Activated naive CD4-positive, alpha-beta T cell treated with anti-CD3 and anti-CD28 coated beads, Interleukin-2, amount 50 U/mL, for 24 hours (primary cell): Measurements from ENCODE around the gene ODAM.
"Not testable (repeated sequence)": the region's sequence is repeated elsewhere in the genome, so short reads cannot be mapped to it uniquely, and the experiment has no call there.

ENCODE experiments used
- H3K27ac Mint-ChIP-seq: one replicate; pipeline ENCODE4 v1.8.0; 2021; ENCODE audit warnings: mild to moderate bottlenecking, mixed read lengths
- H3K27me3 Mint-ChIP-seq: one replicate; pipeline ENCODE4 v1.8.0; 2021; ENCODE audit warnings: mixed read lengths
- H3K36me3 Mint-ChIP-seq: one replicate; pipeline ENCODE4 v1.8.0; 2021; ENCODE audit warnings: mixed read lengths
- H3K4me1 Mint-ChIP-seq: one replicate; pipeline ENCODE4 v1.8.0; 2021; ENCODE audit warnings: mixed read lengths
- H3K4me3 Mint-ChIP-seq: one replicate; pipeline ENCODE4 v1.8.0; 2021; ENCODE audit warnings: mild to moderate bottlenecking, mixed read lengths
- H3K9me3 Mint-ChIP-seq: one replicate; pipeline ENCODE4 v1.8.0; 2021; ENCODE audit warnings: mixed read lengths

ODAM gene

DNA sequence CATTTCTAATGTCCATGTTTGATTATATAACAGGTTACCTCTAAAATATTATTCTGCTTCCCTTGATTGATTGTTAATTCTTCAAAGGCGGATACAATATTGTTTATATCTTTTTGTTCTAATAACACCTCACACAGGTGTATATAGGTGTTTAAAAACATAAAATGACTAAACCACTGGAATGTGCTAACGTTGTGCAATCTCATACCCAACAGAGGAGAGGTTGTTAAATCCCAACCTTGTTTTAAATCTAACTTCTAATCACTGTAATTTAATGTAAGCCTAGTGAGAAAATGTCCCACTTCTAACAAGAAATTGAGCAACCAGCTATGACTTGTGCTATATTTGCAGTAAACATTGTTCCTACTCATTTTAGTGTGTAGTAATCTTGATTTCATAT lies 1.3 kb downstream of the ODAM start:
- H3K4me1 Mint-ChIP-seq, result no peaks in the 10 kb centered on the region
- H3K27ac Mint-ChIP-seq, result no peak overlapping the region
- H3K27me3 Mint-ChIP-seq, result no peaks in the 10 kb centered on the region
- H3K36me3 Mint-ChIP-seq, result no peaks in the 10 kb centered on the region
- no peak overlapping the region for H3K4me3 Mint-ChIP-seq
- no peaks in the 10 kb centered on the region for H3K9me3 Mint-ChIP-seq

- no peak overlapping the region for H3K4me3 Mint-ChIP-seq
- no peaks in the 10 kb centered on the region for H3K9me3 Mint-ChIP-seq
- H3K36me3 Mint-ChIP-seq, result no peaks in the 10 kb centered on the region
- H3K27me3 Mint-ChIP-seq, result no peaks in the 10 kb centered on the region
- H3K4me1 Mint-ChIP-seq, result no peaks in the 10 kb centered on the region
- H3K27ac Mint-ChIP-seq, result no peak overlapping the region
These were observed 2.3 kb downstream of the ODAM start for GRCh38 chr4:70197842-70198241.

DNA sequence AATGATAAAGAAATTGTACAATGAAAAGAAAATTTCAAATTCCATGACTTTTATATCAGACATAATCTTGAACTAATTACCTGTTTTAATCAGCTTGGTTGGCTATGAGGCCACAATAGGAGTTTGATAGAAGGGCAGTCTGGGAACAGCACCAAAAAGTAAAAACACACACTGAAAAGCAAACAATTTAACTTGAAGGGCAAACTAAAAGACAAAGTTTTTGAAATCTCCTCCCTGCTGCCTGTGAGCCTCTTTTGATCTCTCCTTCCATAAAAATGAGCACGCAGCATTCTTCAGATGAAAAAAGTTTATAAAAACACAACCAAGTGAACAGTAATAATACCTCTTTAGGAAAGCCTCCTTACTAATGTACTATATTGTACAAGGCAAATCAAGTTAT lies 8.1 kb downstream of the ODAM start:
- H3K27ac Mint-ChIP-seq, result no peak overlapping the region
- no peaks in the 10 kb centered on the region for H3K4me1 Mint-ChIP-seq
- H3K4me3 Mint-ChIP-seq, result no peak overlapping the region
- no peaks in the 10 kb centered on the region for H3K9me3 Mint-ChIP-seq
- no peaks in the 10 kb centered on the region for H3K36me3 Mint-ChIP-seq
- no peaks in the 10 kb centered on the region for H3K27me3 Mint-ChIP-seq

DNA sequence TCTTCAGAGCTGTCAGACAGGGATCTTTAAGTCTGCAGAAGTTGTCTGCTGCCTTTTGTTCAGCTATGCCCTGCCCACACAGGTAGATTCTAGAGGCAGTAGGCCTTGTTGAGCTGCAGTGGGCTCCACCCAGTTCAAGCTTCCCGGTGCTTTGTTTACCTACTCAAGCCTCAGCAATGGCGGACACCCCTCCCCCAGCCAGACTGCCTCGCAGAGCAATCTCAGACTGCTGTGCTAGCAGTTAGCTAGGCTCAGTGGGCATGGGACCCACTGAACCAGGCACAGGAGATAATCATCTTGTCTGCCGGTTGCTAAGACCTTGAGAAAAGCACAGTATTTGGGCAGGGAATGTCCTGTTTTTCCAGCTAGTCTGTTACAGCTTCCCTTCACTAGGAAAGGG lies 17.2 kb downstream of the ODAM start:
- not testable (repeated sequence) for H3K9me3 Mint-ChIP-seq, H3K4me1 Mint-ChIP-seq, H3K4me3 Mint-ChIP-seq, H3K36me3 Mint-ChIP-seq, H3K27me3 Mint-ChIP-seq, H3K27ac Mint-ChIP-seq

DNA sequence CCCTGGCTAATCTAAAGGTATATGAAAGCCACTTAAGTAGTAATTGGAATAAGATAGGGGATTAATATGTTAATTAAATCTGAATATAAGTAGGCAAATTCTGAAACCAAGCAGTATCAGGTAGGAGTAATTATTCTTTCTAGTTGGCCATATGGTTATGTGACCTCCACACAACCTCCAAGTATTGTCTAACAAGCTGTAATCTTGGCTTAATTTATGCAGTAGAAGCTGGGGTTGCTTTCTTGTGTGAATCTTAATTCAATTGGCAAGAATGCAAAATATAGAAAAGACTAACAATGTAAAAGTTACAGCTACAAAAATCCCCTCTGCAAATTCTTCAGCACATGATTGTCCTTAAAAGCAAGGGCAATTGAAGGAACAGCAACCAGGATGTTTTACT lies 20.6 kb downstream of the ODAM start:
- not testable (repeated sequence) for H3K9me3 Mint-ChIP-seq, H3K36me3 Mint-ChIP-seq, H3K4me1 Mint-ChIP-seq, H3K4me3 Mint-ChIP-seq, H3K27me3 Mint-ChIP-seq, H3K27ac Mint-ChIP-seq

- not testable (repeated sequence) for H3K27ac Mint-ChIP-seq, H3K27me3 Mint-ChIP-seq, H3K36me3 Mint-ChIP-seq, H3K4me1 Mint-ChIP-seq, H3K9me3 Mint-ChIP-seq, H3K4me3 Mint-ChIP-seq
These were observed 21.0 kb downstream of the ODAM start for GRCh38 chr4:70216550-70216949.

DNA sequence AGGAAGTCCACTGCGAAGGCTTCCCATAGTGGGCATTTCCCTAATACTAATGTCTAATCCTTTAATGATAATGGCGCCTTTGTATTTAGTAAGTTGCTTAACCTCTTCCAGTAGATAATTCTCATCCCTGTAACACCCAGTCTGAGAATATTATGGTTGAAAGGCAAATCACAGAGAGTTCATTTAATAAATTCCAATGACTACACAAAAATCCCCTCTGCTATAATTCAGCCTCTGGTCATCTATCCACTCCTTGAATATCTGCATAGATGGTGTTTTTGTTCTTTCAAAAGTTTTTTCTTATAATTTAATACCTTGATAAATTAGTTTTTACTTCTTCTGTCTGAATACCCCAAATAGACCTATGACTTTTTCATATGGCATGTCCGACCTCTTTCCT lies 25.9 kb downstream of the ODAM start:
- not testable (repeated sequence) for H3K27me3 Mint-ChIP-seq, H3K9me3 Mint-ChIP-seq, H3K27ac Mint-ChIP-seq, H3K4me3 Mint-ChIP-seq, H3K4me1 Mint-ChIP-seq, H3K36me3 Mint-ChIP-seq

DNA sequence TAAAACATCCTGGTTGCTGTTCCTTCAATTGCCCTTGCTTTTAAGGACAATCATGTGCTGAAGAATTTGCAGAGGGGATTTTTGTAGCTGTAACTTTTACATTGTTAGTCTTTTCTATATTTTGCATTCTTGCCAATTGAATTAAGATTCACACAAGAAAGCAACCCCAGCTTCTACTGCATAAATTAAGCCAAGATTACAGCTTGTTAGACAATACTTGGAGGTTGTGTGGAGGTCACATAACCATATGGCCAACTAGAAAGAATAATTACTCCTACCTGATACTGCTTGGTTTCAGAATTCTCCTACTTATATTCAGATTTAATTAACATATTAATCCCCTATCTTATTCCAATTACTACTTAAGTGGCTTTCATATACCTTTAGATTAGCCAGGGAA lies 26.3 kb downstream of the ODAM start:
- H3K36me3 Mint-ChIP-seq, H3K9me3 Mint-ChIP-seq, H3K27me3 Mint-ChIP-seq, H3K4me1 Mint-ChIP-seq, H3K4me3 Mint-ChIP-seq, H3K27ac Mint-ChIP-seq: not testable (repeated sequence)

DNA sequence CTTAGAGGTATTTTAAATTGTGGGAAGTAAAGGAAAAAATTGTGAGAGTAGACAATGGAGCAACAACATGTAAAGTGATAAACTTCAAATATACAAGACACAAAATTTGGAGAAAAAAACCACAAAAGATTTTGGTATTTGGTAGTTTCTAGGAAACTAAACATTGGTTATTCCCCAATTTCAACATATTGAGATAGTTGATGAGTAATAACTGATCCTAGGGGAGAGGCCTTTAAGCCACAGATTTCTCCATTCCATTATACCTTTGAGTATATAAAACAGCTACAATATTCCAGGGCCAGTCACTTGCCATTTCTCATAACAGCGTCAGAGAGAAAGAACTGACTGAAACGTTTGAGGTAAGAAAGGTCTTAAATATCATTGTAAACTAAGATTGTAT lies 30.3 kb downstream of the ODAM start, which contains the start of gene FDCSP:
TSS of gene FDCSP (plus strand) at position 301 of the 400 bp plus-strand sequence. CDS start 5,071 bp downstream, outside the sequence.
- Mint-ChIP-seq H3K27me3 (no peaks in the 10 kb centered on the region), H3K4me3 (no peak within 1 kb of the TSS), H3K9me3 (no peaks in the 10 kb centered on the region), H3K36me3 (no peaks in the 10 kb centered on the region), H3K27ac (no peak within 1 kb of the TSS), H3K4me1 (no peaks in the 10 kb centered on the region)

- no peaks in the 10 kb centered on the region for H3K36me3 Mint-ChIP-seq
- H3K4me1 Mint-ChIP-seq, result no peaks in the 10 kb centered on the region
- no peaks in the 10 kb centered on the region for H3K27me3 Mint-ChIP-seq
- peaks cover 4% of the 10 kb centered on the region for H3K9me3 Mint-ChIP-seq
- no peak overlapping the region for H3K27ac Mint-ChIP-seq
- H3K4me3 Mint-ChIP-seq, result no peak overlapping the region
These were observed 40.6 kb downstream of the ODAM start for GRCh38 chr4:70236125-70236524.

GRCh38 chr4:70239131-70239883 lies 43.8 kb downstream of the ODAM start:
- H3K27me3 Mint-ChIP-seq, result no peaks in the 10 kb centered on the region
- H3K4me3 Mint-ChIP-seq, result no peak overlapping the region
- H3K36me3 Mint-ChIP-seq, result no peaks in the 10 kb centered on the region
- H3K9me3 Mint-ChIP-seq, result peaks cover 4% of the 10 kb centered on the region
- H3K27ac Mint-ChIP-seq, result no peak overlapping the region
- no peaks in the 10 kb centered on the region for H3K4me1 Mint-ChIP-seq

GRCh38 chr4:70239884-70240591 lies 44.5 kb downstream of the ODAM start:
- peaks cover 4% of the 10 kb centered on the region for H3K9me3 Mint-ChIP-seq
- H3K4me3 Mint-ChIP-seq, result no peak overlapping the region
- H3K27me3 Mint-ChIP-seq, result no peaks in the 10 kb centered on the region
- H3K36me3 Mint-ChIP-seq, result no peaks in the 10 kb centered on the region
- no peak overlapping the region for H3K27ac Mint-ChIP-seq
- H3K4me1 Mint-ChIP-seq, result no peaks in the 10 kb centered on the region

GRCh38 chr4:70242297-70242696 lies 46.8 kb downstream of the ODAM start, which contains the start of gene CSN3:
Gene CSN3 (plus strand): TSS chr4:70242597. CDS start chr4:70244820, 2,223 bp downstream.
- not testable (repeated sequence) for H3K4me3 Mint-ChIP-seq, H3K9me3 Mint-ChIP-seq, H3K36me3 Mint-ChIP-seq, H3K27ac Mint-ChIP-seq, H3K27me3 Mint-ChIP-seq, H3K4me1 Mint-ChIP-seq

DNA sequence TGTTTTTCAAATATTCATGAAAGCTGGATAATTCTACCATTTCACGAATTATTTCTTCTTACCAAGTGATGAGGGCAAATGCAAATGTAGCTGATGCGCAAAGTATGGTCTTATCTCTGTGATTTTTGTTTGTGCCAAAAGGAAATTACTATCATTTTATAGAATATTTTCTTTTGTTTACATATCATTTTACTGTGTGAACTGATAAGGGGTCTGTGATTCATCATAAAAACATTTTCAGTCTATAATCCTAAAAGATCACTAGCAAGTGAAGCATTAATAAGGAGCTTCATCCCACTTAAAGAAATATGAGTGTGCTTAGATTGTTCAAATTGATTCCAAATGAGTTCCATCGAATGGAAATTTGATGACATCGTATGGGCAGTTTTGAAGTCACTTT lies 47.6 kb downstream of the ODAM start:
- H3K9me3 Mint-ChIP-seq, result peaks cover 4% of the 10 kb centered on the region
- H3K27ac Mint-ChIP-seq, result no peak overlapping the region
- H3K36me3 Mint-ChIP-seq, result no peaks in the 10 kb centered on the region
- H3K4me3 Mint-ChIP-seq, result no peak overlapping the region
- H3K27me3 Mint-ChIP-seq, result no peaks in the 10 kb centered on the region
- H3K4me1 Mint-ChIP-seq, result no peaks in the 10 kb centered on the region

GRCh38 chr4:70251250-70251944 lies 55.9 kb downstream of the ODAM start:
- no peaks in the 10 kb centered on the region for H3K4me1 Mint-ChIP-seq
- no peak overlapping the region for H3K27ac Mint-ChIP-seq
- H3K9me3 Mint-ChIP-seq, result no peaks in the 10 kb centered on the region
- H3K36me3 Mint-ChIP-seq, result no peaks in the 10 kb centered on the region
- H3K4me3 Mint-ChIP-seq, result no peak overlapping the region
- H3K27me3 Mint-ChIP-seq, result peaks cover 1% of the 10 kb centered on the region

DNA sequence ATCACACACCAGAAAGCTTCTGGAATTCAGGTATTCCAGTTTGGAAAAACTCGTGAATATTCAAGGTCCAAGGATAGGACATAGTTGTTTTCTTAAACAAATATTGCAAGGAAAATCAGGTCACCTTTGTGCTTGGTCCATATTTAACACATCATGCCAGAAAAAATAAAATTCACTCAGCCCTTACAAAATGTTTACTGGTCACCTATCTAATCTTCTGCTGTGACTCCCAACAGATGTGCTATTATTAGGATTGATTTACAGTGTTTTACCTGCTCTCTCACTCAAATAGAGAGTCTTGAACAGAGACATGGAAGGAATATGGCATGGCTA lies 56.4 kb downstream of the ODAM start:
- Mint-ChIP-seq H3K4me1 (no peaks in the 10 kb centered on the region), H3K27me3 (peaks cover 1% of the 10 kb centered on the region)

More for the DNA sequence above, 56.4 kb downstream of the ODAM start:
- no peak overlapping the region for H3K27ac Mint-ChIP-seq
- H3K4me3 Mint-ChIP-seq, result no peak overlapping the region
- H3K36me3 Mint-ChIP-seq, result no peaks in the 10 kb centered on the region
- no peaks in the 10 kb centered on the region for H3K9me3 Mint-ChIP-seq
